GM19043 (cell line): ENCODE results near the gene ATF5.
"Not testable (repeated sequence)": the region's sequence is repeated elsewhere in the genome, so short reads cannot be mapped to it uniquely, and the experiment has no call there.

Experiments used
- ATAC-seq: cut with Tn5 transposase; IDR thresholded peaks from one replicate; pipeline ENCODE4 v1.9.1; 2021; ENCODE audit warnings: low read depth; ENCODE audit not compliant: unreplicated experiment

ATF5 gene

GRCh38 chr19:49920624-49921363 is 8.2 kb upstream of the ATF5 start:
- ATAC-seq, result no peak

- ATAC-seq, result no peak
Measured at GRCh38 chr19:49921871-49922795, 6.9 kb upstream of the ATF5 start.

GRCh38 chr19:49923055-49924003 is 5.7 kb upstream of the ATF5 start:
- ATAC-seq, result no peak

GRCh38 chr19:49924004-49924880 is 4.8 kb upstream of the ATF5 start:
- ATAC-seq, result no peak

GRCh38 chr19:49924881-49925210 is 4.2 kb upstream of the ATF5 start:
- ATAC-seq, result not testable (repeated sequence)

- ATAC-seq, result no peak
Measured at GRCh38 chr19:49925486-49925885, 3.5 kb upstream of the ATF5 start.

GRCh38 chr19:49926515-49926914 is 2.5 kb upstream of the ATF5 start:
- no peak for ATAC-seq

GRCh38 chr19:49927526-49928264 is 1.3 kb upstream of the ATF5 start:
- no peak for ATAC-seq

GRCh38 chr19:49929611-49930482 is 842 bp downstream of the ATF5 start:
- no peak for ATAC-seq

GRCh38 chr19:49930483-49931011 is 1.5 kb downstream of the ATF5 start:
- no peak for ATAC-seq

- no peak for ATAC-seq
Measured at GRCh38 chr19:49931293-49932040, 2.5 kb downstream of the ATF5 start.

- no peak for ATAC-seq
Measured at GRCh38 chr19:49932041-49932451, 3.0 kb downstream of the ATF5 start.

GRCh38 chr19:49932731-49933131 is 3.7 kb downstream of the ATF5 start:
- no peak for ATAC-seq

- no peak for ATAC-seq
Measured at GRCh38 chr19:49933643-49934042, 4.6 kb downstream of the ATF5 start.

- ATAC-seq, result no peak
Measured at GRCh38 chr19:49936549-49936948, 7.5 kb downstream of the ATF5 start.

GRCh38 chr19:49937750-49938381 is 8.9 kb downstream of the ATF5 start:
- no peak for ATAC-seq

- ATAC-seq, result no peak
Measured at GRCh38 chr19:49938662-49939061, 9.7 kb downstream of the ATF5 start.
